Urothelium cell line (cell line): ENCODE results near the gene RAPGEF3.

ENCODE experiments used
- DNase-seq: peaks from one replicate; pipeline ENCODE4 v3.0.0; 2011; ENCODE audit warnings: low spot score, mixed read lengths
- FAIRE-seq: peaks from 2 replicates; lab custom pipeline; 2011; peaks lifted over from hg19 to GRCh38; lab: Jason Lieb, UNC

The RAPGEF3 gene

DNA sequence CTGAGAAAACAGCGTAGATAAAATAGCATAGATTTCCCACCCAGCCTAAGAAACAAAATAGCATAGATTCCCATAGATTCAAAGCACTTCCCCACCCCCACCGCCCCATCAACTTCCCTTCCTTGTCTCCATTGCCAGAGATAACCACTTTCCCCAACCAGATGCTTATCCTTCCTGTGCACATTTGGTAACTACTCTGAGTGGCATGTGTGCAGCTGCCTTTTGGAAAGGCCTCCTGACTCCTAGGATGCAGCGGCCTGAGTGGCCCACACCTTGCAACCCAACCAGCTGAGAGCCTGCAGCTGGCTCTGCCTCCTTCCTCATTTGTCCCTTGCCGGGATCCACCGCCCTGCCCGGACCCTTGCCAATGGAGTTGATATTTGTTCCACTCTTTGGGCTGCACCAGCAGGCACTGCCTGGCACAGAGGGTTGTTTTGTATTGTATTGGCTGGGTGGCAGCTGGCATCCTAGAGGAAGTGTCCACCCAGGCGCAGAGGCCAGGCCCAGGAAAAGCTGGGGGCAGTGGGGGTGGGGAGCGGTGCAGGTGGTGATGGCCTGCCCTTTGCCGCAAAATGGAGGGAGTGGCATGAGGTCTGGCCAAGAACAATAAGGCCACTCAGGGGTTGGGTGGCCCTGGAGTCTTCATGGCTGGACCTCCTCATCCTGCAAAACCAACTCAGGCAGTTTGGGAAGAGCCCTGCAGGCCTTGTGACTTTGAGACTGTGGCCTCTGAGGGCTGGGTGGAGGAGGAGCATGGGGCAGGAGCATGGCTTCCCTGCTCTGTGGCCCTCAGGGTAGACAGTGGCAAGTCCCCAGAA, 19.3 kb upstream of the RAPGEF3 start:
- DNase-seq (no peak), FAIRE-seq (no peak)

DNA sequence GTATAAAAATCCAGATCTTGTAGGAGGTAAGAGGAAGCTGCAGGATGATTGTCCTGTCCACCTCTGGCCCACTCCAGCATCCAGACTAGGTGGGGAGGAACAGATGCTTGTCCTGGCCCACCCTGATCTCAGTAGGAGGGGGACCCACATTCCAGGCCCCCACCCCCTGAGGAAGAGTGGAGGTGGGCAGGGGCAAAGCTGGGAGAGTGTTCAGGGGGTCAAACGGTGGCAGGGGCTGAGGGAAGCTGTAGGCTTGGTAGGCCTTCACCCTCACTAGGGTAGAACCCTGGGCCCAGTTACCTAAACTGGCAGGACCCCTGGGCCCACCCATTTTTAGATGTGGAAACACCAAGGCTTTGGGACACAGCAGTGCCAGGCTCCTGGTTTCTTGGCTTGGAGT, 18.5 kb upstream of the RAPGEF3 start:
- FAIRE-seq (no peak), DNase-seq (no peak)

GRCh38 chr12:47776471-47777143, 17.9 kb upstream of the RAPGEF3 start:
- no peak for DNase-seq
- FAIRE-seq, result no peak

- DNase-seq (no peak), FAIRE-seq (no peak)
These were observed 16.6 kb upstream of the RAPGEF3 start for GRCh38 chr12:47775100-47775911.

- FAIRE-seq (no peak), DNase-seq (no peak)
These were observed 16.0 kb upstream of the RAPGEF3 start for GRCh38 chr12:47774663-47775062.

DNA sequence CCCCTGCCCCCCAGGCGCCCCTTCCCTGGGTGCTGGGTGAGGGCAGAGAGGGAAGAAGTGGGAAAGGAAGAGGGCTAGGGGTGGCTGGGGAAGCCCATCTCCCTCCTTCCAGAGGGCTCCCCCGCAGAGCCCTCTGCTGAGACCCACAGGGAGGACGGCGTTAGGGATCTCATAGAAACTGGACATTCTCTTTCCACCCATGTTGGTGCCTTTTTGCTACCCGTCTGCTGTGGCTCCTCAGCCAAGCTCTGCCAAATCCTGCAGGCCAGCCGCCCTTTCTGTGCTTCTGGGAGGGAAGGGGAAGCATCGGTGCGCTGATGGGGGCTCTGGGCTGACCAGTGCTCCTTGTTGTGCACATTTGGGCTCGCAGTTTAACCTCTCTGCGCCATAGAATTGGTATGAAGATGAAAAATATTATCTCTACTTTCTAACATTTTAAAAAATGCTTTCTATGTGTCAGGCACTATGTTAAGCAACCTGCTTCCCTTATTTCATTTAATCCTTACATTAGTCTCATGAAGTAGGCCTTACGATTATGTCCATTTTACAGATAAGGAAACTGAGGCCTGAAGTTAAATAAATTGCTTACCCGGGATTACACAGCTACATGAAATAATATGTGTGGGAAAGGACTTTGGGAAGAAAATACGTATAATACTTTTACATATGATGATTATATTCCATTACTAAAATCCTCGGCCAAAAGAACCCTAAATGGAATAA, 15.3 kb upstream of the RAPGEF3 start:
- DNase-seq (no peak), FAIRE-seq (no peak)

DNA sequence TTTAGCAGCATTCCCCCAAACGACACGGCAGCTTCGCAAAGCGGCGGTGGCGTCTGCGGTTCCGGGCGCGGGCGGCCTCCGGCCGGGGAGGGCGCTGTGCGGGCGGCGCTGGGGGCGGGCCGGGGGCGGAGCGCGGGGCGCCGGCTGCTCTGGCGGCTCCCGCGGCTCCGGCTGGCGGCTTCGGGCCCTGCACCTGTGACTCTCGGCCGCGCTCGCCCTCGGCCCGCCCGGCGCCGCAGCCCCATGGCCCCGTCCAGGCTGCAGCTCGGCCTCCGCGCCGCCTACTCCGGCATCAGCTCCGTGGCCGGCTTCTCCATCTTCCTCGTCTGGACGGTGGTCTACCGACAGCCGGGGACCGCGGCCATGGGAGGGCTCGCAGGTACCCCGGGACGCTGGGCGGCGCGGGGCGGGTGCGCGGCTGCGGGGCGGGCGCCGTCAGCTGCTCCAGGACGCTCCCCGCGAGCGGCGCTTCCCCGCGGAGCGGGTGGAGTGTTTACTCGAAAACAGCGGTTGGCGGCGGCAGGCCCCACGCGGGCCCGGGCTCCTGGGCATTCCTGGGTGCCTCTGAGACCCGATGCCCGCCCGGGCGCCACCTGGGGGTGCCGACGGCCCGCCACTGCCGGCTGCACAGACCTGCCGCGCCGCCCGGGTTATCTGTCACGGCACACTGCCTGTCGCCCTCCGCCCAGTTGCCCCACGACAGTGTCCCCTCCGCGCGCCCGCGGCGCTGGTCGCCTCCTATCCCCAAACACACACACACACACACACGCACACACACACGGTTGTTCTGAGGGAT, 14.6 kb upstream of the RAPGEF3 start, which contains the start of gene SLC48A1:
Gene SLC48A1 (plus strand): TSS at position 177 of the 796 bp plus-strand sequence. CDS start 67 bp downstream, at position 244.
- FAIRE-seq, result no peak
- DNase-seq, result peak; percentile 95

DNA sequence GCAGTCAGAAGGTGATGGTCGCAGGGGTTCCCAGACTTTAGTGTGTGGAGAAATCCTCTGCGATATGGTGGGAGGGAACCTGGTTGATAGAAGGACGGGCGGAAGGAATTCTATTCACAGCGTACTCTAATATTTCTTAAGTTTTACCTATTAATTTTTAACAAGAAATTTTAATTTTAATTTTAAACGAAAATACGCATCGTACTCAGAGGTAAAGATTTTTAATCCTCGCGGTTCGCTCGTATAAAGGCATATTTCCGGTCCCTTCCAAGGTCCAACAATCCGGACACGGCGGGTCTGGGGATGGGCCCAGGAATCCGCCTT, 14.0 kb upstream of the RAPGEF3 start:
- FAIRE-seq (no peak), DNase-seq (no peak)

DNA sequence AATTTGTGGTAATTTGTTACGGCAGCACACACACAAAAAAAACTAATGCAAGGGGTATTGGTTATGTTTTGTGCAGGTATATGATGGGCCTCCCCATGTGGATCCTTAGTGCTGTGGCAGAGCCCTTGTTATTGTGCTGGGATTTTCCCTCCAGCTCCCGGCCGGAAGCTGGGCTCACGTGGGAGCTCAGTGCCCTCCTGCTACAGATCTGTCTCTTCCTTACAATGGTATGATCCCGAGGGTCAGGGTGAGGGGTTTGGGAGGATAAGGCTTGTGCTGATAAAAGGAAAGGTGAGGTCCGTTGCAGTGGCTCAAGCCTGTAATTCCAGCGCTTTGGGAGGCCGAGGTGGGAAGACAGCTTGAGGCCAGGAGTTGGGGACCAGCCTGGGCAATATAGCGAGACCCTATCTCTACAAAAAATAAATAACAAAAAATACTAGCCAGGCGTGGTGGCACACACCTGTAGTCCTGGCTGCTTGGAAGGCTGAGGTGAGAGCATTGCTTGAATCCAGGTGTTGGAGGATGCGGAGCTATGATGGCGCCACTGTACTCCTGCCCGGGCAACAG, 13.5 kb upstream of the RAPGEF3 start:
- FAIRE-seq (no peak), DNase-seq (no peak)

DNA sequence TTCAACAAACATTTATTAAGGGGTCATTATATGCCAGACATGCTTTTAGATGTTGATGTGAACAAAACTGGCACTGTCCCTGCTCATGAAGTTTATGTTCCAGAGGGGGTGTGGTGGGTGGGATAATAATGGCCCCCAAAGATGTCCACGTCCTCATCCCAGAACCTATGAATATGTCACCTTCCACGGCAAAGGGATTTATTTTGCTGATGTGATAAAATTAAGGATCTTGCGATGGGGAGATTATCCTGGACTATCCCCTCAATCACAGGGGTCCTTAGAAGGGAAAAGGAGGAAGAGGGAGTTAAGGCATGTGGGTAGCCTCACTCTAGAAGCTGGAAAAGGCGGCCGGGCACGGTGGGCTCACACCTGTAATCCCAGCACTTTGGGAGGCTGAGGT, 12.6 kb upstream of the RAPGEF3 start:
- FAIRE-seq (no peak), DNase-seq (no peak)

DNA sequence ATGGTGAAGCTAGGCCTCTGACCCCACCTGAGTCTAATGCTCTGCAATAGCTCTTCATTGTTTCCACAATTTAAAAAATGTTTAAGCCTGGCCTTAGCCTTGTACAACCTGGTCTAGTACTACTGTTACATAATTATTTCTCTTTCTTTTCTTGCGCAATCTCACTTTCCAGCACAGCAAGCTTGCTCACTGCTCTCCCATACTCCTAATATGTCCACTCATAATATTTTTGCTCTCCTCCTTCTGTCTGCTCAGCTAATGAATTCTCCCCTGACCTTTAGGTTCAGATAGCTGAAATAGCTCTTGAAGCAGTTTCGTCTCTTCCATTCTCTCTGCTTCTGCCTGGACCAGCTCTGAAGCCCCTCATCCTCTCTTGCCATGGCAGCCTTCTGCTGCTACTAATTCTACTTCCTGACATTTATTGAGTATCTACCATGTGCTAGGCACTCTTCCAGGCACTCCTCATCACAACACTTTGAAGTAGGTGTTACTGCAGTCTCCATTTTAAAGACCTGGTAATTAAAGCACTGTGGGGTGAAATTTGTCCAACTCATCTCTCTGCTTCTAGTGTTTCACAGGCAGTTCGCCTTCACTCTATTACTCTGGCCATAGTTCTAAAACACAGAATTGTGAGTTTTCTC, 11.5 kb upstream of the RAPGEF3 start:
- DNase-seq, result no peak
- no peak for FAIRE-seq

DNA sequence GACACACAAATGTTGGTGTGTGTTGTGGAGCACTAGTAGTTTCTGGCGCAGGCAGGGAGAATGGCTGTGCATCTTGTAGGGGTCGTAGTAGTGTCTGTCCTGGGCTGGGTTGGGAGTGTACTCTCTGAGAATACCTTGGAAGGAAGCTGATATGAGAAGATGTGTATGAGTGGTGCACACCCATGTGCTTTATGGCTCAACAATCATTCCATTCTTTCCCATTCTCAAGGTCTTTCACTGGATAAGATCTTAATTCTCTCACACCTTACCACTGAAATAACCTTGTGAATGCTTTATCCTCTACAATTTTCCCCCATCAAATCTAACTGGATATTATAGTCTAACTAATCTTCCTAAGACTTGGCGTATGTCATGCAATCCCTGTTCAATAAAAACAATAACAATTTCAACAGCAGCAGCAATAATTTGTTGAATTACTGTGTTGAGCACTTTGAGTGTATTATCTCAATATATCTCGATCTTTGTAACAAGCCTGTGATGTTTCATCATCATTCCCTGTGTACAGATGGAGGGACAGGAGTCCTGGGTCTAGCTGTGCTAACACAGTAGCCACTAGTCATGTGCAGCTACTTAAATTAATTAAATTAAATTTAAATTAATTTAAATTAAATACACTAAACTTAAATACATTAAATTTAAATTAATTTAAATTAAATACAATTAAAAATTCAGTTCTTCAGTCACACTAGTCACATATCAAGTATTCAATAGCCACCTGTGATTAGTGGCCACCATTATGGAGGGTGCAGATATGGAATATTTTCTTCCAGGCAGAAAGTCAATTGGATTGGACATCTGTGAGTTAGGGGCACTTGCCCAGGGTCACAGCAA, 10.8 kb upstream of the RAPGEF3 start:
- no peak for FAIRE-seq
- DNase-seq, result no peak

DNA sequence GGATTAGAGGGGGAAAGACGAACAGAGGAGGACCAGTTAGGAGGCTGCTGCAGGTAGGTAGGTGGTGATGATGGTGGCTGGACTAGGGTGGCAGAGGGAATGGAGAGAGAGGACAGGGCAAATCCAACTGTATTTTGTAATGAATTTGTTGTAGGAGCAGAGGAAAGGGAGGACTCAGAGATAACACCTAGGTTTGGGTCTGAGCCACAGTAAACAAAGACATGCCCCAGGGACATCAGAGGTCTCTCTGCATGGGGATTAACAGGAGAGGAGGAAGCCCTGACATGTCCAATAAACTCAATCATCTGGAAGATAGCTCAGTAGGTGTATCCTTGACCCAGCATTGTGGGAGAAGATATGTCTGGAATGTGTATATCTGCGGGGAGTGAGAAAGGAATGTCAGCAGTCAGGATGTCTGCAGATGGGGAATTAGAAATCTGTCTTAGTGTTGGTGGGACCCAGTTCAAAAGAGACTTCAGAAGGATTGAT, 9.7 kb upstream of the RAPGEF3 start:
- DNase-seq, result peak; percentile 71
- peak; percentile 68 for FAIRE-seq

DNA sequence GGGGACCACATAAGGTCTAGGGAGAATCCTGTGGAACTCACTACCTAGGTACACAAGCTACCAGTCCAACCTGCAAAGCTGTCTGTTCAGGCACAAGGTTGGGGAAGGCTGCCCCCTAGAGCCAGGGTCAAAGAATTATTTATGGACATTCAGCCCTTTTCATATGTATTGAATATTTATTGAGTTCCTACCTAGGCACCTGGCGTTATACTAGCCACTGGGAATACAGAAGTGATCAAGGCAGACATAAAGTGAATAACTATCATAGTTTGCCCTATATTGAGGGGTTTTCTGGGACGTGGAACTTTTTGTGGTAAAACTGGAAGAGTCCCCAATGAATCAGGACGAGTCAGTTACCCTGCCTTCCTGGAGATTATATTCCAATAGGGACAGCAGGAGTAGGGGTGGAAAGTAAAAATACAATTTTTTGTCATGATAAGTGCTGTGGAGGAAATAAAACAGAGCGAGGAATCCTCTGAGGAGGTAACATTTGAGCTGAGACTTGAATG, 8.6 kb upstream of the RAPGEF3 start:
- no peak for FAIRE-seq
- DNase-seq, result no peak

GRCh38 chr12:47766502-47767215, 8.0 kb upstream of the RAPGEF3 start:
- no peak for FAIRE-seq
- DNase-seq, result no peak

- FAIRE-seq, result no peak
- DNase-seq, result no peak
These were observed 5.0 kb upstream of the RAPGEF3 start for GRCh38 chr12:47763481-47764346.
